ENCODE measurements around the gene KL.

The KL gene

DNA sequence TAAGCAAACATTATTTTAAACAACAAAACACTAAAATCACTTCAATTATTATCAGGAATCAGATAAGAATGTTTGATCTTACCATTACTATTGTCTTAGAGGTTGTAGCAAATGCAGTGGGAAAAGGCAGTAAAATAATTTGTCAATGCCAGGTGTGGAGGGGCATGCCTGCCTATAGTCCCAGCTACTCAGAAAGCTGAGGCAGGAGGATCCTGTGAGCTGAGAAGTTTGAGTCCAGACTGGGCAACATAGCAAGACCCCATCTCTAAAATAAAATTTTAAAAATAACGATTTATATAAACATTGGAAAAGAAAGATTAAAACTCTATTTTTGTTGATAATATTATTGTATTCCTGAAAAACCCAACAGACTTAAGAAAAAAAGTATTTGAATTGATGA lies 66.8 kb downstream of the KL start:
- no peak for DNase-seq (ENCODE audit: low spot score)

GRCh38 chr13:33087091-33087490 lies 70.9 kb downstream of the KL start:
- DNase-seq (ENCODE audit: low spot score): no peak

GRCh38 chr13:33087790-33088189 lies 71.6 kb downstream of the KL start:
- DNase-seq (ENCODE audit: low spot score): no peak

- no peak for DNase-seq (ENCODE audit: low spot score)
These were observed 73.1 kb downstream of the KL start for GRCh38 chr13:33089311-33089710.

DNA sequence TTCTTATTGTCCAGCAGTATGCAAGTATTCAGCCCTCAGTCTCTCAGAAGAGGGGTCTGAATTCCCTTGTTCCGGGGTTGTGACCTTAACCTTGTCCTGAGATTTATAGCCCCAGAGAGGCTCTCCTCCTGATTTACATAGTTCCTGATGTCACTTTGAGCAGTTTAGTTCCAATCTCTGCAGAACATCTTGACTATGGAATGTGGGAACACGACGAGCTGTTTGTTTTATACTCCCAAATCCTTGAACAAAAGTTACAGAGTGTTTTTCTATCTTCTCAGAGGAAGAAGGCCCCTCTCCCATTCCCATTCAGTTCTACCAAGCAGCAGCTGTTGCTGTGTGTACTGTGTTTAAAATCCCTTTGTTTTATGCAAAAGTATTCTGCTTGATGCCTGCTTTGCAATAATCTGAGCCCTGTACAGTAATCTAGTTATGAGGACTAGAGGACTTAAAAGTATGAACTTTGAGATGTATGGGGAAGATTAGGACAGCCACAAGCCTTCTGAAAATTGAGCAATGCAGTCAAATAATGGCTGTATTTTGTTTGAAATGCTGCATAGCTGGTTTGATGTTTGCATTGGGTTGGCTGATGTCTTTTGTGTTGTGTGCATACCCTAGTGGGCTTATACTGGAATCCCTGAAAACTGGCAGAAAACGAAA lies 74.7 kb downstream of the KL start:
- DNase-seq (ENCODE audit: low spot score): no peak

DNA sequence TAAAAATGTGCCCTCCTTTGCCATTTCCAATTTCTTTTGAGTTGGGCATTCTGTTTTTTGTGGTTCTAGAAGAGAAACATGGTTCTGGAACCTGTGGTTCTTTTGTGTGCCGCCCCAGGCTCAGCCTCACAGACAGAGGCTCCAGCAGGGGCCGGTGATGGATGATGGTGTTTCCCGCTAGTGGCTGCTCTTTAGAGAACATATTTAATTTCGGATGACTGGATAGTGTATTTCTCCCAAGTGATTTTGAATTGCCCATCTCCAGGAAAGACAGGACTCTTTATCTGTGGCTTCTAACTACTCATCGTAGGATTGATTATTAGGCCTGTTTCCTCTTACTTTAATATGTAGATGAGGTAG lies 75.2 kb downstream of the KL start:
- DNase-seq (ENCODE audit: low spot score): no peak

DNA sequence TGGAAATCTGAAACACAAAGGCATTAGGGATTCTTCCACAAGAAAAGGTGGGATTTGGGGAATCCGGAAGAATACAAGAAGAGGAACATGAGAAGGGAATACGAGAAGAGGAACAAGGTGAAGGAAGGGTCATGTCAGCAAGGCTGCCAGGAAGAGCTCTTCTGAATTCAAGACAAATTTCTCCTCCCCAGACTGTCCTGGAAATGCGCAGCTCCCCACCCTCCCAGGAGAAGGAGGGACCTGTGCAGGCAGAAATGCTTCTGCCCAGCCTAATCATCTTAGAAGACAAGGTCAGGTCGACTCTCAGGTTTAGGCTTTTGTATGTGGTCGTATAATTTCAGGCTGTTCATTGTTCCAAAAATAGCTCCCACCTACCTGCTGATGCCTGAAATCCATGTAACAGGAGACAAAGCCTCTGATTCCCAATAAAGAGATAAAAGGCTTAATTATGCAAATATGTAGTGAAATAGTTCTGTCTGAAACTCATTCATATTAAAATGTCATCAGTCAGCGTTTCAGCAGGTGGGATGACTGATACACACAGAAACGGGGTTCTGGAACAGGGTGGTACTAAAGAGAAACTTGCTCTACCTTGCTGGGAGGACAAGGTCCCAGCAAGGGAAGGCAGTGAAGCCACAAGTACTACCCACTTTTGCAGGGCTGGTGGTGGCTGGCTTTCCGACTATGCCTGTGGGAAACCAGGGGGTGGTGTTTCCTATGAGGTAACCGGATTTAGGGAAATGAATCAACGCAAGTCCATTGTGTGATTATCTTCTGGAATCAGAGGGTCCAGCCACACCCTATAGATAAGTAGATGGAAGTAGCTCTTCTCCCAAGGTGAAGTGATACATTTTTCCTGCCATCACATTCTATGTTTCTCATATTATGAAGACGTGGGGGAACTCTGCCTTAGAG lies 76.1 kb downstream of the KL start:
- DNase-seq (ENCODE audit: low spot score): no peak

DNA sequence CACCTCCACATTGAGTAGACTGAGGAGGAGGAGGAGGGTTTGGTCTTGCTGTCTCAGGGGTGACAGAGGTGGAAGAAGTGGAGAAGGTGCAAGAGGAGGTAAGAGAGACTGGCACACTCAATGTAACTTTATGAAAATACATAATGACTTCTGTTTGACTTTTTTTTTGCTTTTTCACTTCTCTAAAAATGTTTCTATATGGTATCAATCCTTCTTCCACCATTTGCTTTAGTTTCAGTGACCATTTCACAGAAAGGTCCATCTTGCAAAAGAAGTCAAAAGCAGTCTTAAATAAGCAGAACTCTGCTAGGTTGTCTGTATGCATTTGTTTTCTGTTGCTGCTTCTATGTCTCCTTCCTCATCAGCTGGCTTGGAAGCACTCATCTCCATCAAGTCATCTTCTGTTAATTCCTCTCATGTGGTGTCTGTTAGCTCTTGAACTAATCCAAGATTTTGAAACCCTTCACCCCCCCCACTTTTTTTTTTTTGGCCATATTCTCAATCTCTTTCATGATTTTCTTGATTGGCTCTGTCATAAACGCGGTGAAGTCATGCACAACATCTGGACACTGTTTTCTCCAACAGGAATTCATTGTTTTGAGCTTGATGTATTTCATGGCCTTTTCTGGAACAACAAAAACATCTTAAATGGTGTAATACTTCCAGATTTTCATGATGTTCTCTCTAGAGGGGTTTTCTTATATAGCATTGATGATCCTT lies 80.8 kb downstream of the KL start:
- DNase-seq (ENCODE audit: low spot score): no peak

DNA sequence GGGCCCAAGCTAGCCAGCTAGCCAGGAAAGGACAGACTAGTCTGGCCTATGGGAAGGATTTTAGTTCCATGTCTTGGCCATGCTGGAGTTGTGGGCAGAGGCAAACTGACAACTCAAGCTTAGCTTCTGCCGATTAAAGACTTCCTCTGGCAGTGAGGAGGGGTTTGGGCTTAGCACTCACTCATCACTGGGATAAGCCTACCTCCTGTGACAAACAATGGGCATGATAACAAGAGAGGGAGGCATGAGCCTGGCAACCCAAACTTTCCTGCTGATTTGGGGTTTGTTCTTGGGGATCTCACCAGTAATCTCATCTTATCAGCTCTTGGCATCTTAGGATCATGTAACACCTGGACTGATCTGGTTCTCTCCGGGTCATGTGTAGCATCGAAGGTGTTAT lies 83.6 kb downstream of the KL start:
- DNase-seq (ENCODE audit: low spot score): no peak

DNA sequence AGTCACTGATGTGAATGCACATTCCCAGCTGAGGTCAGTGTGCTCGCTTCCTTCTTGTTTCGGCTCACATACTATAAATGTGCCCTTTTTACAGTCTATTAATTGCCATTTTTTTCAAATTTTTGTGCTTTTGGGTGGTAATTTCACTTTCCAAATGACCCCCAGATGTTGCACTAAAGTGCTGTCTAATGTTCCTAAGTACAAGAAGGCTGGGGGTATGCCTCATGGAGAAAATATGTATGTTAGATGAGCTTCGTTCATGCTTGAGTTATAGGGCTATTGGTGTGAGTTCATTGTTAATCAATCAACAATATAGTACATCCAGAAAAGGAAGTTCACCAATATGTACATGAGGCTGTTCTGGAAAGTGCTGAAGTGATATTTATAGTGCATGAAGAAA lies 84.7 kb downstream of the KL start:
- no peak for DNase-seq (ENCODE audit: low spot score)

- DNase-seq (ENCODE audit: low spot score): no peak
These were observed 85.6 kb downstream of the KL start for GRCh38 chr13:33101835-33102234.

- no peak for DNase-seq (ENCODE audit: low spot score)
These were observed 87.2 kb downstream of the KL start for GRCh38 chr13:33103457-33103856.

GRCh38 chr13:33105387-33106005 lies 89.3 kb downstream of the KL start:
- DNase-seq (ENCODE audit: low spot score): no peak

DNA sequence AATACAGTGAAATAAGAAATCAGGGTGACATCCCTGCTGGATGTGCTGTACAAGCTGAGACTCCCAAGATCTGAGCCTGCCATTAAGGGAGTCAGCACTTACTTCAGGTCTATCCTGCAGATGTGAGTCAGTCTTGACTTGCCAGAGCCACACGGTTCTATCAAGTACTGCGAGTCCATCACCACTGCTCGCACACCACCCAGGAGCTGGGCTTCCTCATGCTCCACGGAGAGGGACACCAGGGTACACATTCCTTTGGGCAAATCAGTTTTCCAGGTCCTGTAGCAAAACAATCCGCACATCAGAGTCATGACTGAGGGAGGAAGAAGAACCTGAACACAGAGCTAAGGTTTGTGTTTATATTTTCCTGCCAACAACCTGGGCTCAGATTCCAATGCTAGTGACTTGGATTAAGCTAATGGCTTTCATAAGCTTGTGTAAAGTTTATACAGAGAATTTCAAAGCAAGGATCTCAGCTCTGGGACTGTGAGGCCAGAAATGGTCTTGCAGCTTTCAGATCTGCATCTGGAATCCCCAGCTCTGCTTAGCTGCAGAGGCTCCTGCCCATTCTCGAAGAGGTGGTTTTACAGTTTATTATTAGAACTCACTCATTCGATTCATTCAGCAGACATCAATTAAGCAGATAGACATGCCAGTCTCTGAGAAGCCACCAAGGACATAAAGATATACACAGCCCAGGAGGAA lies 90.6 kb downstream of the KL start:
- no peak for DNase-seq (ENCODE audit: low spot score)

GRCh38 chr13:33107361-33107760 lies 91.1 kb downstream of the KL start:
- no peak for DNase-seq (ENCODE audit: low spot score)

DNA sequence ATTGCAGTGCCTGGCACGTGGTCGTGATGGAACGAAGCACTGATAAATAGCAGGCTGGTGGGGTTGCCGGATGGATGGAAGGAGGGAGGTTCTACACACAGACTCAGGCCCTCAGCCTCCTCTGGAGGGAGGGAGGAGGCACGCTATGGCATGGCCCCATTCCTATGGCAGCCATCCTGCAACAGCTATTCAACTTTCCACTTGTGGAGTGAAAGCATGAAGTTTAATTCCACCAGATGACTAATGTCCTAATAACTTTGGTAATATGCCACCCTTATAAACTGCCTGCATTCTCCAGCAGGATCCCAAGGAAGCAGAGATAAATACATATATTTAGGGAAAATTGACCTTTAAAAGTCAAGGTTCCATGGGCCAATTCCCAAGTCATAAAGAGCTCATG lies 92.4 kb downstream of the KL start:
- DNase-seq (ENCODE audit: low spot score): no peak

DNA sequence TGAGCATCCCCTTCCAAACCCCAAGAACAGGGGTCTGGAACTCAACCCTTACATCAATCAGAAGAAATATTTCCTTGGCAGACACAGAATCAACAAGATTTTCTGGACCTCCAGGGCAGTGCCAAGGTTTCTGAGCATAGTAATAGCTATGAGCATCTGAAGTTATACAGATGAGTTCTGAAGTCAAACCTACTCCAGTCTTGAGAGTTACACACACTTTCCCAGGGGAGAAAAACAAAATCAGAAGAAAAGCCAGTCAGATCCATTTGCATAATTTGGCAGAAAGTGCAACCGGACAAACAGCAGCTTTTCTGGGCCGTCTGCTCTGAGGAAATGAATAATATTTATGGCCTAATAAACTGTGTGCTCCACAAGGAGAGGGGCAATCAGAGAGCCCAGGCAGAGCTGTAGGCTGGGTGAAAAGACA lies 93.1 kb downstream of the KL start:
- no peak for DNase-seq (ENCODE audit: low spot score)

GRCh38 chr13:33109801-33110200 lies 93.6 kb downstream of the KL start:
- DNase-seq (ENCODE audit: low spot score): no peak

GRCh38 chr13:33110386-33110712 lies 94.1 kb downstream of the KL start:
- DNase-seq (ENCODE audit: low spot score): no peak

DNA sequence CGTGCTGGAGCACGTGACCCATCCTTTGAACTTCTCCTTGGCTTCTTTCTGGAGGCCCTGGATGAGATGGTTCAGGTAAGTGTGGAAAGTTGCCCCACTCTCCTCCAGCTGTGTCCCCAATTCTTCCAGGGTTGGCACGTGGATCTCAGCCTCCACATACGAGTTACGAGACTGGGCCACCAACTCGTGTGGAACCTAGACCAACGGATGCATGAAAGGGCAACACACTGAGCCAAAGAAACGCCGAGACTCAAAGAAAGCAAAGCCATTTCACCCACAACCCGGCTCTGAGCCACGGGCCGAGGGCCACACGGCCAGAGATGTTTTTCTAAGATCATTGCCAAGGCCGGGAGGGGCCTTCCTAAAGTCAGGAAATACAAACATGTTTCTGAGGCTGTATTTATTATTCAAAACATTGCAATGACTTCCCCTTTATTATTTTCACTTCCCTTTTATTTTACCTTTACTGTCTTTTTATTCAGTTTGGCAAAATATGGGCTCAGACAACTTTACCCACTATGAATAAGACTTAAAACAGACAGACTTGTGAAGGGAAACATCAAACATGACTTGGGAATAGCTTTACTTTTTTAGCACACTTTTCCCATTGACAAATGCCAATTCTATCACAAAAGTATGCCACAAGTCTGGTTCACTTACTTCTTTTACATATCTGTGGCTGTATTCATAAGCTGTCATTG lies 94.6 kb downstream of the KL start:
- DNase-seq (ENCODE audit: low spot score): no peak

DNA sequence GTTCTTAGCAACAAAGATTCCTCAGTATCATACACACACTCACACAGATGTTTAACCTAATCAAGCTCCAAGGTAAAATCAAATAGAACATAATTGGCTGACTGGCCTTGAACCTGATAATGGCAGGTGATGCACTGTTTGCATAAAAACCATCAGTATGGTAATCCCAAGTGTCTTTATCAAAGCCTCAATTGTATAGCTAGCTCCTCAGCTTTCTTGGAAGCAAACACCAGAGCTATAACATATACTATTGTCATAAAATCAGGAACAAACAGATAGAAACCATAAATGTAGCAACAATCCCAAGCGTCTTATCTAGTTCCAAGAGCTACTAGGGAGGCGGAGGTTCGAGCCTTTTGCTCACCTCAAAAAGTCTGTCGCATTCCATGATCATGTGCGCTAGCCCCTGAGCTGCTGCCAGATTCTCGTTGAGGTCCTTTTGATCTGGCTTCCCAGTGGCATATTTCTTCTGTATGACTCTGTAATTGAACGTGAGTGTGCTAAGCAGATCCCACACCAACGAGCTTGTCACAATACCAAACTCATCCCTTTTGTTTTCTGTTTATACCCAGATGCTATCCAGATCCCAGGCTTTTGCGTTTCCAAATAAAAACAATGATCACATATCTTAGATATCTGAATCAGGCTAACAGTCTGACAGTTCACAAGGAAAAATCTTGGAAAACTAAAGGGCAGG lies 95.3 kb downstream of the KL start:
- DNase-seq (ENCODE audit: low spot score): no peak
